Adipocyte (in vitro differentiated cells): Measurements from ENCODE around the gene LRRC8C.
A peak's percentile ranks its signal among the peaks of the same experiment; 100 is the strongest.

Experiments
- DNase-seq: peaks from one replicate; pipeline ENCODE4 v3.0.0-alpha.2; 2015; ENCODE audit warnings: low read depth
- H3K27me3 ChIP-seq: replicated peaks from 2 replicates; pipeline ENCODE4 v1.7.0; 2013; ENCODE audit warnings: mild to moderate bottlenecking, low read length, moderate library complexity; ENCODE audit not compliant: control insufficient read depth, insufficient read depth
- H3K36me3 ChIP-seq: 2 replicates; pipeline ENCODE4 v1.7.0; 2013; ENCODE audit warnings: low read length, mild to moderate bottlenecking, moderate library complexity; ENCODE audit not compliant: control insufficient read depth, insufficient read depth, severe bottlenecking
- H3K4me1 ChIP-seq: 2 replicates; pipeline ENCODE4 v1.7.0; 2013; ENCODE audit warnings: mild to moderate bottlenecking, low read length, moderate library complexity; ENCODE audit not compliant: control insufficient read depth, insufficient read depth
- H3K4me3 ChIP-seq: 2 replicates; pipeline ENCODE4 v1.7.0; 2013; ENCODE audit warnings: mild to moderate bottlenecking, low read length, moderate library complexity
- H3K9ac ChIP-seq: 2 replicates; pipeline ENCODE4 v1.7.0; 2013; ENCODE audit warnings: mild to moderate bottlenecking, low read length, moderate library complexity
- H3K9me3 ChIP-seq: 2 replicates; pipeline ENCODE4 v1.7.0; 2013; ENCODE audit warnings: mild to moderate bottlenecking, low read length, moderate library complexity; ENCODE audit not compliant: control insufficient read depth

Gene LRRC8C

GRCh38 chr1:89725631-89726030, 92.7 kb downstream of the LRRC8C start:
- Histone ChIP-seq H3K36me3 (no peaks in the 10 kb centered on the region), H3K9ac (no peak overlapping the region), H3K4me3 (no peak overlapping the region), H3K4me1 (peaks cover 19% of the 10 kb centered on the region), H3K27me3 (no peaks in the 10 kb centered on the region), H3K9me3 (no peaks in the 10 kb centered on the region)
- DNase-seq, result no peak

- H3K9me3 ChIP-seq, result no peaks in the 10 kb centered on the region
- H3K4me3 ChIP-seq, result no peak overlapping the region
- H3K4me1 ChIP-seq, result peaks cover 19% of the 10 kb centered on the region
- no peak overlapping the region for H3K9ac ChIP-seq
- no peak for DNase-seq
- H3K36me3 ChIP-seq, result no peaks in the 10 kb centered on the region
- H3K27me3 ChIP-seq, result no peaks in the 10 kb centered on the region
Observed at GRCh38 chr1:89727517-89728312, 94.8 kb downstream of the LRRC8C start.

- DNase-seq, result no peak
- Histone ChIP-seq H3K9ac (no peak overlapping the region), H3K4me3 (no peak overlapping the region), H3K27me3 (no peaks in the 10 kb centered on the region), H3K4me1 (peaks cover 19% of the 10 kb centered on the region), H3K36me3 (no peaks in the 10 kb centered on the region), H3K9me3 (no peaks in the 10 kb centered on the region)
Observed at GRCh38 chr1:89728381-89728780, 95.5 kb downstream of the LRRC8C start.

- H3K9ac ChIP-seq, result no peak overlapping the region
Observed at GRCh38 chr1:89732206-89732605, 99.3 kb downstream of the LRRC8C start.

GRCh38 chr1:89732643-89733222, 99.8 kb downstream of the LRRC8C start:
- H3K36me3 ChIP-seq, result no peaks in the 10 kb centered on the region
- no peaks in the 10 kb centered on the region for H3K27me3 ChIP-seq
- H3K4me3 ChIP-seq, result no peak overlapping the region
- H3K4me1 ChIP-seq, result no peaks in the 10 kb centered on the region
- no peak overlapping the region for H3K9ac ChIP-seq
- H3K9me3 ChIP-seq, result no peaks in the 10 kb centered on the region
- no peak for DNase-seq

More at GRCh38 chr1:89732206-89732605, 99.3 kb downstream of the LRRC8C start:
- H3K4me3 ChIP-seq, result no peak overlapping the region
- H3K36me3 ChIP-seq, result no peaks in the 10 kb centered on the region
- H3K9me3 ChIP-seq, result no peaks in the 10 kb centered on the region
- DNase-seq, result no peak
- no peaks in the 10 kb centered on the region for H3K27me3 ChIP-seq
- no peaks in the 10 kb centered on the region for H3K4me1 ChIP-seq

- no peaks in the 10 kb centered on the region for H3K4me1 ChIP-seq
- no peaks in the 10 kb centered on the region for H3K27me3 ChIP-seq
- no peak overlapping the region for H3K4me3 ChIP-seq
- H3K9ac ChIP-seq, result no peak overlapping the region
- no peak for DNase-seq
- H3K9me3 ChIP-seq, result no peaks in the 10 kb centered on the region
- no peaks in the 10 kb centered on the region for H3K36me3 ChIP-seq
Observed at GRCh38 chr1:89733748-89734147, 100.8 kb downstream of the LRRC8C start.

GRCh38 chr1:89734442-89734841, 101.5 kb downstream of the LRRC8C start:
- Histone ChIP-seq H3K27me3 (no peaks in the 10 kb centered on the region), H3K4me1 (peaks cover 3% of the 10 kb centered on the region), H3K36me3 (no peaks in the 10 kb centered on the region), H3K4me3 (no peak overlapping the region), H3K9me3 (no peaks in the 10 kb centered on the region), H3K9ac (no peak overlapping the region)
- no peak for DNase-seq

- H3K9me3 ChIP-seq, result no peaks in the 10 kb centered on the region
- H3K36me3 ChIP-seq, result no peaks in the 10 kb centered on the region
- no peaks in the 10 kb centered on the region for H3K27me3 ChIP-seq
- DNase-seq, result peak; percentile 22
- no peak overlapping the region for H3K4me3 ChIP-seq
- H3K4me1 ChIP-seq, result peaks cover 8% of the 10 kb centered on the region
- no peak overlapping the region for H3K9ac ChIP-seq
Observed at GRCh38 chr1:89735479-89735878, 102.6 kb downstream of the LRRC8C start.

- Histone ChIP-seq H3K36me3 (no peaks in the 10 kb centered on the region), H3K27me3 (no peaks in the 10 kb centered on the region), H3K4me1 (peaks cover 8% of the 10 kb centered on the region), H3K4me3 (no peak overlapping the region), H3K9ac (no peak overlapping the region), H3K9me3 (no peaks in the 10 kb centered on the region)
- DNase-seq, result no peak
Observed at GRCh38 chr1:89736937-89737733, 104.2 kb downstream of the LRRC8C start.

- H3K9me3 ChIP-seq, result no peaks in the 10 kb centered on the region
- H3K4me3 ChIP-seq, result no peak overlapping the region
- peaks cover 8% of the 10 kb centered on the region for H3K4me1 ChIP-seq
- no peaks in the 10 kb centered on the region for H3K27me3 ChIP-seq
- no peak for DNase-seq
- no peaks in the 10 kb centered on the region for H3K36me3 ChIP-seq
- H3K9ac ChIP-seq, result no peak overlapping the region
Observed at GRCh38 chr1:89737985-89738510, 105.1 kb downstream of the LRRC8C start.
